Measurements from ENCODE around the gene SPATC1L.

SPATC1L gene

DNA sequence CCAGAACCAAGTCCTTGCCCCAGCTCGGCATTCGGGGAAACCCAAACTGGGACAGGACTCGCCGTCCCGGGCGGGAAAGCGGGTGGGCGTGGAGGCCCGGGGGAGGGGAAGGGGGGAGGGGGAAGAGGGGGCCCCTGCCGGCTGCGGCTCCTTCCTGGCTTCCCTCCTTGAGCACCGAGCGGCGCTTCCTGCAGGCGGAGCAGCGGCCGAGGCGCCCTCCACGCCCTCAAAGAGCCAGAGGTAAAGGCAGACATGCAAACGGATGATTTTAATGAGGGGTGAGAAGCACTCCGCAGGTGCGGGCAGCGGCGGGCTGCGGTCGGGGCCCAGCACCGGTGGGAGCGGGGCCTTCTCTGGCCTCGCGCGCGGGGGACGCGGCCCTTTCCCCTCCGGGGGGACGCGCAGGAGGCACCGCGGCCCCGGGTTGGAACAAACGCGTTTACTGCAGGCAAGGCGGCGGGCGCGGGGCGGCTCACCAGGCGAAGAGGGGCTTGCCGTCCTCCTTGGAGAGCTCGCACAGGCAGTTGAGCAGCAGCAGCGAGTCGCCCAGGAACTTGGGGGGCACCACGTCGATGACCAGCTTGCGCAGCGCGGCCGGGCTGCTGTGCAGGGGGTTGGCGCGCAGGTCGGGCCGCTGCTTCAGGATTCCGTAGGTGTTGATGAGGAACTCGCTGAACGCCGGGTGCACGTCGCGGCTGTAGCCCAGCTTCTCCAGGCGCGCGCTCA, 23.2 kb downstream of the SPATC1L start:
- no peak for DNase-seq (ENCODE audit: low spot score)

DNA sequence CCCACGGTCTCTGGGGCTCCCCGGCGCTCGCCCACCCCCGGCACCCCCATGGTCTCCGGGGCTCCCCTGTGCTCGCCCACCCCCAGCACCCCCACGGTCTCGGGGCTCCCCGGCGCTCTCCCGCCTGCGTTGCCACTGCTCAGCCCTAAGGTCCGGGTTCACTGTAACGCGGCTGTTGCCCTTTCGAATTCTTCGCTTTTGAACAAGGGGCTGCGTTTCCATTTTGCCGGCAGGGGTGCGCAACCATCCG, 23.7 kb downstream of the SPATC1L start:
- no peak for DNase-seq (ENCODE audit: low spot score)

DNA sequence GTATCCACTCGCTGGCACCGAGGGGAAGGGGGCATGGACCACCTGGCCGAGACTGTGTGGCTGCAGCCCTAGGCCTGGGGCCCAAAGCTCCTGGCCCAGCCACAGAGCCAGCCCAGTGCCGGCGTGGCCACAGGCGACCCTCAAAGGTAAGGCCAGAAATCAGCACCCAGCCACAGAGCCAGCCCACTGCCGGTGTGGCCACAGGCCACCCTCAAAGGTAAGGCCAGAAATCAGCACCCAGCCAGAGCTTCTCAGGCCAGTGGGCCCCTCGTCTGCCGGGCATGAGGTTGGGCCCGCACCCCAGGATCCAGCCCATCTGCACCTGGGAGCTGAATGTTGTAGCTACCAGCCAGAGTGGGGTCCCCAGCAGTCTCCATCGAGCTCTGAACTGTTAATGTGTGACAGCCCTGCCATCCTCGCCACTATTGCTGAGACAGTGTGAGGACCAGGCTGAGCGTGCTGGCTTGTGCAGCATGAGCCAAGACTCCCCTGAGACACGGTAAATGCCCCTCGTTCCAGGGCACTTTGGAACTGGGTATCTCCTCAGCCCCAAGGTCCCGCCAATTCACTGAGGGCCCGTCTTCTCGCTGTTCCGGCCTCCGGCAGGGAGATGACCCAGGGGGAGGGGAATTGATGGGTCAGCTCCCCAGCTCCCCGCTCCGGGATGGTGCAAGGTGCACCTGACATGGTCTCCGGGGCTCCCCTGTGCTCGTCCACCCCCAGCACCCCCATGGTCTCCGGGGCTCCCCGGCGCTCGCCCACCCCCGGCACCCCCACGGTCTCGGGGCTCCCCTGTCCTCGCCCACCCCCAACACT, 24.2 kb downstream of the SPATC1L start:
- DNase-seq (ENCODE audit: low spot score) = no peak

DNA sequence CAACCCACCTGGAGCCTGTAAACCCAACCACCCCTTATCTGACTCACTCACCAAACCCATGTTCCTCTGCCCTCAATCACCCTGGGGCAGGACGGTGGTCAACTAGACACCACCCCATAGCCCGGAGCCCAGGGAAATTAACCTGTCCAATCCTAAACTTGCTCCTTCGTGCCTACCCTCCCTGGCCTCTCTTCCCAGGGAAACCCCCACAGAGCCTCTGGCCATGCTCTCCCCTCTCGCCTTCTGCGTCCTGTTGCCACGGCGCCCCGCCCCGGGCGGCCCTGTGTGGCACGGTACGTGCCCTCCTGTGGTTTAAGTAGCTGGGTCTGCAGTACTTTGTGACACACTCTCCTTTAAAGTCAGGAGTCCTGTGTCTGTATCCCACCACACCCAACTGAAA, 24.9 kb downstream of the SPATC1L start:
- DNase-seq (ENCODE audit: low spot score) = no peak

DNA sequence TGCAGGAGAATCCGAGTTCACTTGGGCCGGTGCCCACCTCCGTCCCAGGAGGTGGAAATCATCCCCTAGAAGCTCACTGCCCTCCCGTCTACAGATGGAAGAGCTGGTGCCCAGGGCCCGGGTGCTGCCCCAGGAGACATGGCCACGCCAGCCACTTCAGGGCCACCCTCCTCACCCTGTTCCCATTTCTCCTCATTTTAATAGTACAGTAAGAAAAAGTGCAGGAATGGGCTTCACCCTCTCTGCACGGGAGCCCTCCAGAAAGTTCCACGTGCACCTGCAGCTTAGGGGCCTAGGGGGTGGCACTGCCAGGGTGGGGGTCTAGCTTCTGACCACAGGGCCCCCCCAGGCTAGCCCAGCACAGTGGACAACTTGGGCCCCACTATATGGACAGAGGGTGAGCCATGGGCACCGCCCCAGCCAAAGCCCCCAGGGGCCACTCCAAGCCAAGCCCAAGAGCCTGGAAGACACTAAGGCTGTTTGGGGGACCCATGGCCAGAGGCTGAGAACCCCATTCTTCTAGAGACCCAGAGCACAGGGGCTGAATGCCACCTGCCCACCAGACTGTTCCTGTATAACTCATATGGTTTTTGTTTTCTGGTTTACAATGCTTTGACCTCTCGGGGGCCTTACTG, 25.5 kb downstream of the SPATC1L start:
- no peak for DNase-seq (ENCODE audit: low spot score)

DNA sequence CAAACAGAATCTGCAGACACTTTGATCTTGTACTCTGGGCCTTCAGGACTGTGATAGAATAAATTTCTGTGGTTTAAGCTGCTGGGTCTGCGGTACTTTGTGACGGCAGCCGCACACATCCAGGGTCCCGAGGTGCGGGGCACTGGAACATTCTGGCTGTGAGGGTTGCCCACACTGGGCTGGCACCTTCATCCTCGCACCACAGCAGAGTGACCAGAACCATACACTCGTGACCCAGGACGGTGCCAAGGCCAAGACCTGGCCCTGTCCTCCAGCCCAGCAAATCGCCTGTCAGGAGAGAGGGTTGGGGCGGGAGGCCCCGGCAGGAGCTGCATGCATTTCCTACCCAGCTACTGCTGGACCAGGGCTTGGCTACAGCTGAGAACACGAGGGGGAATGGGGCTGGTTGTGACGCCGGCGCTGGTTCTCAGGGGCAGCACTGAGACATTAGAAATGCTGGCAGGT, 26.2 kb downstream of the SPATC1L start:
- no peak for DNase-seq (ENCODE audit: low spot score)

DNA sequence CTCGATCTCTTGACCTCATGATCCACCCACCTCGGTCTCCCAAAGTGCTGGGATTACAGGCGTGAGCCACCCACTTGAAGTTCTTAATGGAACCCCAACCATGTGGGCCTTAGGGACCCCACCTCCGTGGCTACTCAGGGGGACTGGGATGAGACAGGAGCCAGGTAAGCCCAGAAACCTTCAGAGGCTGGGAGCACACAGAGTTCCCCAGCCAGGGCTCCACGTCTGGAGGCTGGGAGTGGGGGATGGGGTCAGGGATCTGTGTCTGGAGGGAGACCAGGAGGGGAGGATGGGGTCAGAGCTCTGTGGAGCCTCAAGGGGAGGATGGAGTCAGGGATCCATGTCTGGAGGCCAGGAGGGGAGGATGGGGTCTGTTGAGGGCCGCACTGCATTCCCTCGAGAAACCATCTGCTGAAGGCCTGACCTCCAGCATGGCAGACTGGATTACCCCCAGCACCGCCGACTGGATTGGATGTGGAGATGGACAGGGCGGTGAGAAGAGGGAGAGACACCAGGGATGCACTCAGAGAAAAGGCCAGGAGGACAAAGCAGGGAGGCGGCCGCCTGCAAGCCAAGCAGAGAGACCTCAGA, 26.8 kb downstream of the SPATC1L start:
- DNase-seq (ENCODE audit: low spot score) = no peak

DNA sequence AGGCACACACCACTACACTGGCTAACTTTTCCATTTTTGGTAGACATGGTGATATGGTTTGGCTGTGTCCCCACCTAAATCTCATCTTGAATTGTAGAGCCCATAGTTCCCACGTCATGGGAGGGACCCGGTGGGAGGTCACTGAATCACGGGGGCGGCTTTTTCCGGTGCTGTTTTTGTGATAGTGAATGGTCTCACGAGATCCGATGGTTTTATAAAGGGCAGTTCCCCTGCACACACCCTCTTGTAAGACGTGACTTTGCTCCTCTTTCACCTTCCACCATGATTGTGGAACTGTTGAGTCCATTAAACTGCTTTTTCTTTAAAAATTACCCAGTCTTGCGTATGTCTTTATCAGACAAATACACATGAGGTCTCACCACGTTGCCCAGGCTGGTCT, 27.6 kb downstream of the SPATC1L start:
- no peak for DNase-seq (ENCODE audit: low spot score)

DNA sequence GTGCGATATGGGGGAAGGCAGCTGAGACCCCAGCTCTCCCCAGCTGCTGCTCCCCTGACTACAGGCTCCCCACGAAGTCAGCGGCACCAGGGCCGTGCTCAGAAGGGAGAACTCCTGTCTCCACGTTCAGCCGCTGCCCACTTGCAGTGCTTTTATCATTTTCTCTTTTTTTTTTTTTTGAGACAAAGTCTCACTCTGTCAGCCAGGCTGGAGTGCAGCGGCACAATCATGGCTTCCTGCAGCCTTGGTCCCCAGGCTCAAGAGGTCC, 27.9 kb downstream of the SPATC1L start:
- no peak for DNase-seq (ENCODE audit: low spot score)

DNA sequence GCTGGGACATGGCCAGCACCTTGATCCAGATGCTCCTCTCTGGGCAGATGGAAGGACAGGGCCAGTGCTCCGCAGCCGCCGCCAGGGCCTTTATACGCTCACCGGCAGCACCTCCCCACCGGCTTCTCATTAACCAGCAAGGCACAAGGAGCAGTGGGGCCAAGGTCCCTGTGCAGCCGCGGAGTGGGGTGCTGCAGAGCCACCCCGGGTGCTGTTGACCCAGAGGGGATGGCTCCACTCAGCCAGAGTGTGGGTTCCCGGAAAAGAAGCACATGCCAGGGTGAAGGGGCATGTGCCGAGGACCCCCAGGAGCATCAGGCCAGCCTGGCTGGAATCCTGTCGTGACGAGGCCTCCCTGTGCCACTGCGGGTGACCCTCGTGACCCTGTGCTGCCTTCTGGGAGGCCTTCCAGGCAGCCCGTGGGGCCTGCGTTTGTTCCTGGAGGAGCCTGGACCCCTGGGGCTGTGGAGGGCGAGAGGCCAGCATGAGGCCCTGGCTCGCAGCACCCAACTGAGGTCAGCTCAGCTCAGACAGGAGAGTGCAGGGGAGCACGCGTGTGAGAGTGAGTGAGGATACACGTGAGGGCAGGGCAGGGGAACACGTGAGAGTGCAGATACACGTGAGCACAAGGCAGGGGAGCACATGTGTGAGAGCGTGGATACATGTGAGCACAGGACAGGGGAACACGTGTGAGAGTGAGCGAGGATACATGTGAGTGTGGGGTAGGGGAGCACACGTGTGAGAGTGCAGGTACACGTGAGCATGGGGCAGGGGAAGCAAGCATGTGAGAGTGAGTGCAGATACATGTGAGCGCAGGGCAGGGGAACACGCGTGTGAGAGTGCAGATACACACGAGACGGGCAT, 28.5 kb downstream of the SPATC1L start, which contains the start of gene FTCD:
Gene FTCD (minus strand): TSS at position 66 of the 864 bp plus-strand sequence. CDS start 56 bp downstream, at position 10.
- DNase-seq (ENCODE audit: low spot score) = no peak

DNA sequence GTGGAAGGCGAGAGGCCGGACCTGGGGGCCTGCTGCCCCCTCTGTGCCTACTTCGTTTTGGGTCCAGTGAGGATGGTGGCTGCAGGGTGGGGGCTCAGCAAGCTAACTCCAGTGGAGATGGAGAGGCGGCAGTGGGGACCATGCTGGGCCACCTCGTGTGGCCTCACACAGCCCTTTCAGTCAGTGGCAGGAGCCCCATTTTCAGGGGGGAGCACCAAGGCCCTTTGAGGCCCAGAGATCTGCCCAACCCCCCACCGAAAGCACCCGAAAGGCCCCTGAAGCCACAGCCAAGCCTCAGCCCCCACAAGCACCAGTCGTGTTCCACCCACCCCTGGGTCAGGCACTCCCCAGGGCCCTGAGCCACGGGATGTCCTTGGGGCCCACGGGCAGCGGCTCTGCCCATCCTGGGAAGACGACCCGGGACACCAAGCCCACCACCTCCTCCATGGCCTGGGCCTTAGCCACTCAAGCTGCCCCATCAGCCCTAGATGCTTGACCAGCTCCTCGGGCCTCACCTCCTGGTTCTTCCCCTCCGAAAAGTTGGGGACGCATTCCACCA, 29.2 kb downstream of the SPATC1L start:
- DNase-seq (ENCODE audit: low spot score) = no peak

DNA sequence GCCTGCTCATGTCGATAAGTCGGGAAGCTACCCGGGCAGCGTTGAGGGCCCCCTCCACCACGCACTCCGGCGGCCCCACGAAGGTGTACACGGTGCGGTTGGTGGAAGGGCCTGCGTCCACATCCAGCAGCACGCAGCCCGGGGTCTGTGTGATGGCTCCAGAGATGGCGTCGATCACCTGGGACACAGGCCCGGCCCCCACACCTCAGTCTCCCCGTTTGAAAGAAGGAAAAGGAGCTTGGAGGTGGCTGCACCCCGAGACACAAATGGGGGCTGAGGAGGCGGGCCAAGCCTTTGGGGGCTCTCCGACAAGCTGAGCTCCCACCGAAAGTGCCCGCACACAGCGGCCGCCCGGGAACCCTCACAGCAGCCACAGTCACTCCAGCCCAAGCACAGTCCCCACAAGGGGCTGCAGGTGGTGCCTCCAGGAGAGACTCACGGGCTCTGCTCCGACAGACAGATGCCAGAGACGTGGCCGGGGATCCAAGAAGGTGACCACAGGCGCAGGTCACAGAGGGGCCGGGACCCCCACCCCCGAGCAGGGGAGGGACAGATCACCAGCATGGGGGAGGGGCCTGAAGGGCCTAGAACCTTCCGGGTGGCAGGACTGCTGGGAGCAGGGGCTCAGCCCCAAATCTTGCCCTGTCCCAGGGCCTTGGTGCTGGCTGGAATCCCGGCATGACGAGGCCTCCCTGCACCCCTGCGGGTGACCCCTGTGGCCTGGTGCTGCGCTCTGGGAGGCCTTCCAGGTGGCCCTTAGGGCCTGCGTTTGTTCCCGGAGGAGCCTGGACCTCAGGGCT, 29.9 kb downstream of the SPATC1L start:
- DNase-seq (ENCODE audit: low spot score) = no peak

DNA sequence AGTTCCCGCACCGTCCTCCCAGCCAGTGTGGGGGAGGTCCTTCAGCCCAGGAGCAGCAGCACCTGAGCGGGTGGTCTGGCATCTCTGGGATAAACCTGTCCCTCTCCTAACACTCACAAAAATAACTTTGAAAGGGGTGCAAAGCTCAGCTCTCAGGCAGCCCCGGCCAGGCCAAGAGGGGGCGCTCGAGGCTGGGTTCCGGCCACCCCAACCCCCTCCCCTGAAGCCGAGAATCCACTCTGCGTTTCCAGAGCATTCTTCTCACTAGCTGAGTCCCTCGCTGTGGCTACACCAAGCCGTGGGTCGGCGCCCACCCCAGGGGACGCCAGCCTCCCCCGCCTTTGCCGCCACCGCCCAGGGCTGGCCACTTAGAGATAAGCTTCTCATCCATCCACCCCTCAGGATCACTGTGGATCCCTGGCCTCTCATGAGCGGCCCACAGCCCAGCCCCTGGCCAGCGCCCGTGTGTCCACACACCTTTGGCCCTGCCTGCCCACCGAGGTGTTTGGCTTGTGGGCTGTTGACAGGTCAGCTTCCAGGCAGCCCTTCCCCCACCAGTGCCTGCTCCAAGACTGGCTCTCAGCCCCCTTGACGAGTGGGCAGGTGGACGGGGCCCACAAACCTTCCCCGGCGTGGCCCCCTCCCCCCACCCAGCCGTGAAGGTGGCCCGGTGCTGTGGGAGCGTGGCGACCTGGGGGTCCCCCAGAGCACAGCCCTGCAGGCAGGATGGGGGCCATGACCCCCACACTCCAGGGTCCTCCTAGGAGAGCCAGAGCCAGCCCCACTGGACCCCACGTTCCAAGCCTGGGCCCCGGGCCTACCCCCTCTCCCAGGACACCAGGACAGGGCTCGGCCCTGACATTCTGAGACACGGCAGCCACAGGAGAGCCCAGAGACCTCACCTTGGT, 30.8 kb downstream of the SPATC1L start:
- DNase-seq (ENCODE audit: low spot score) = no peak

DNA sequence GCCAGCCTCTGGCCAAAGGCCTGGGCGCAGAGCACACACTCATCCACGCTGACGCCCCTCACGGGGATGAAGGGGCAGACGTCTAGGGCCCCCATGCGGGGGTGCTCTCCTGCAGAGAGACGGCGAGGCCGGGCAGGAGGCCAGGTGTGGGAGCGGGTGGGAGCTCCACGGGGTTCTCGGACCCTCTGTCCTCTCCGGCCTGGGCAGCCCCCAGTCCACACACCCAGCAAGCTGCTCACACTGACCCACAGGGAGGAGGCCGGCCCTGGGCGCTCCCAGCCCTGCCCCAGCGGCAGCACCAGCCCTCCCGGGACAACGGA, 31.4 kb downstream of the SPATC1L start:
- no peak for DNase-seq (ENCODE audit: low spot score)

DNA sequence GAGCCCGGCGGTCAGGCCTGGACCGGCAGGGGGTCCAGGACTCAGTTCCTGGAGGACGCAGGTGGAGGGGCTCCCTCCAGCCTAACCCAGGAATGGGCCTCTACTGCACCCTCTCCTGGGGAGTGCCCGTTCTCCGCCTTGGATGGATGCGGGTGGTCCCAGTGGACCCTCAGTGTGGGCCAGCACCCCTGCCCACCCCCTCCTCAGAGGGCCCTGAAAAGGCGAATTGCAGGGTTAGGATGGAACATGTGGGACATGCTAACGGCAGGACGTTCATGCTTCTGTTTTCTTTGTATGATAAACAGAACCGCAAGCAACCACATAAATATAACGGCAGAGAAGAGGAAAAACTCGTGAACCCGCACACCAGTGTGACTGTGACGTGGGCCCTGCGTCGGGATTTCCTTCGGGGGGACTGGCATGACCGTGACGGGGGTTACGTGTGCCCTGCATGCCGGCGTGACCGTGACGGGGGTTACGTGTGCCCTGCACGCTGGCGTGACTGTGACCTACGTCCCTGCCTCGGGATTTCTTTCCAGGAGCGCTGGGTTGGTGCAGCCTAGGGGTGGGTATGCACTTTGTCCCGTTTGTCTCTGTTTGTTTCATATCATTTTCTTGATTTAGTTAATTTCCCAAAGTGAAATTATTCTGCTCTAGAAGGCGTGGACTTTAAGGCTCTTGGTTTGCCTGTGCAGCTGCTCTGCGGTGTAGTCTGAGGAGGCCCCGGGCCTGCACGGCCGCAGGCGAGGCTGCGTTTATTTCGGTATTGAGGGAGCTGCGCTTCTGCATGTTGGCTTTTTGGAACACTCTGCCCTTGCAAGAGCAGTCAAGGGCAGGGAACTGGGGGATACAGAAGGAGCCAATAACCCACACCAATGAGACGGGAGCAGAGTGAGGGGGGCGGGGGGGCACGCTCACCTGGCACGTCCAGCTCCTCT, 32.0 kb downstream of the SPATC1L start:
- DNase-seq (ENCODE audit: low spot score) = no peak

DNA sequence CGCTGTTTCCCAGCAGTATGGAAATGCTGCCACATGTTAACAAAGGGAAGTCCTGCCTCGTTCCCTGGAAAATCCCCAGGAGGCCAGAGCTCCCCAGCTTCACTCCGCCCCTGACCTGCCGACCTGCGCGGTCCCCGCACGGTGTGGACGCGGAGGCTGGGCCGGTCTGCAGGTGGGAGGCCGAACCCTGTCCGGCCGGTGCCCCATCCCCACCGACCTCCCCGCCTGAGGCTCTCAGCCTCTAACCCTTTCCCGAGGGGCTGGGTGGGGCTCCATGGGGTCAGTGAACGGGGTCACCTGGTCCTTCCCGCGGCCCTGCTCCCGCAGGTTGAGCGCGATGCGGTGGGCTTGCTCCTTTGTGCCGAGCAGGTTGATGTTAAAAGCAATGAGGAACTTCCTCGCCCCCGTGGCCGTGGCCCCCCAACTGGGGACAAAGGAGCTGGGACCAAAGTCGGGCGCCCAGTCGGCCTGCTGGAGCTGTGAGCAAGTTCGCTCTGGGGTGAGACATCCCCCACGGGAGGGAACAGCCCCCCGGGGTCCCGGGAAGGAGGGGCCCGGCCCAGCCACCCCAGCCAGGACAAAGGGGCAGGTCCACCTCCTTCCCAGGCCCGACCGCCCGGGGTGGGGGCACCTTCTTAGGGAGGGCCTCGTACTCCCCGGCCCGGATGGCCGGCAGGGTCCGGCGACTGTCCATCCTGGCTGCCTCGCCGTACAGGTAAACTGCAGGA, 32.8 kb downstream of the SPATC1L start:
- DNase-seq (ENCODE audit: low spot score) = no peak

DNA sequence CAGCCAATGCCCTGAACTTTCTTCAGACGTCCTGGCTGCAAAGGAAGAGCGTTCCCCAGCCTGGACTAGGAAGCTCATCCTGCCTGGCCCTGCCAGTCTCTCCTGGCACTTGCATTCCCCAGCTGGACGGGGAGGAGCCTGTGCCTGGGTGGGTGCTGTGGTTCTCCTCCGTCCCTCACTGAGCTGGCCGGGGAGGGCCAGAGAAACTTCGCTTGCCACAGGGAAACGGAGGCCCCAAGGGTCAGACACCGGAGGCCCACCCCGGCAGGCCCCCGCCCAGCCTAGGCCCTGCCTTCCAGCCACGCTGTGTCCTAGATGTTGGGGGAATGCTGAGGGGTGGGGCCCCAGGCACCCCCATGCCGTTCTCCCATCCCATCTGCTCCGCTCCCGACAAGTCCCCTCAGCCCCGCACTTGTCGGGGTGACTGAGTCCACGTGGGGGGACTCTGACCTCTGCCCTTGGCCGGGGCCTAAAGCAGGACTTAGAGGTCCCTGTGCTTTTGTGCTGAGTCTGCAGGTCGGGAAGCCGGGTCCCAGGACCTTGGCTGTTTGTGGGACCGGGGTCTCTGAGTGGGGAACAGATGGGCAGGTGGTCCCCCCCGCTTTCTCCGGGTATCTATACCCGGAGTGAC, 33.7 kb downstream of the SPATC1L start:
- DNase-seq (ENCODE audit: low spot score) = no peak

DNA sequence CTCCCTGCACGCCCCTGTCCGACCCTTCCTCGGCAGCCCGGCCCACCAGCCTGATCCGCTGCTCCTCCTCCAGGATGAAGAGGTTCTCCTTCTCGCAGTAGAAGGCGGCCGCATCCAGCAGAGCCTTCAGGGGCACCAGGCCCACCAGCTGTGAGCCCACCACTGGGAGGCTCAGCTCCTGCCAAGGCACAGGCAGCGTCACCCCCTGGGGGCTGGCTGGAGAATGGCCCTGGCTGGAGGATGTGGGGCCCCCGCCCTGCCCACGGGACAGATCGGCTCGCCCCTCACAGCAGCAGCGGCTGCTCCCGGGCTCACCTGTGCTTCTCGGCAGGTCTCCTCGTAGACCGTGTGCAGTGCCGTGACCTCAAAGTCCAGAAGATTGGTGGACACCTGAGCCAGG, 34.2 kb downstream of the SPATC1L start:
- DNase-seq (ENCODE audit: low spot score) = no peak
